Heart right ventricle (tissue), 16 donors: ENCODE results near the gene CACNG1. TPM values are rescaled to one million over a fixed set of nuclear protein-coding genes. Genes with fewer than 3 reads are reported as not detected.

Experiments used
- ATAC-seq, 8 donors: fragments of 200-7000 bp; cut with Tn5 transposase; one replicate each; pipeline ENCODE4 v1.9.1; 2020; ENCODE audit warnings: mild to moderate bottlenecking in 8 of 8, moderate library complexity in 8 of 8, moderate number of reproducible peaks in 1 of 8
- DNase-seq, 2 donors: peaks; one replicate each; pipeline ENCODE4 v3.0.0-alpha.2; 2020
- H3K27ac ChIP-seq, 10 donors: fragments of 200-600 bp; sonication (generic) in 2 of 10; one replicate each; pipeline versions ENCODE4 v1.5.0 to v1.8.0; 2020 to 2022; ENCODE audit warnings: mild to moderate bottlenecking in 3 of 10
- H3K27me3 ChIP-seq, 7 donors: fragments of 200-600 bp; one replicate each; pipeline ENCODE4 v1.8.0; 2021 to 2022; ENCODE audit warnings: mild to moderate bottlenecking in 2 of 7
- H3K36me3 ChIP-seq, 9 donors: fragments of 200-600 bp; sonication (generic) in 1 of 9; one replicate each; pipeline versions ENCODE4 v1.5.0 to v1.8.0; 2020 to 2022; ENCODE audit warnings: mild to moderate bottlenecking in 2 of 9
- H3K4me1 ChIP-seq, 9 donors: fragments of 200-600 bp; sonication (generic) in 1 of 9; one replicate each; pipeline versions ENCODE4 v1.5.0 to v1.8.0; 2020 to 2022; ENCODE audit warnings: mild to moderate bottlenecking in 4 of 9
- H3K4me3 ChIP-seq, 10 donors: fragments of 200-600 bp; sonication (generic) in 2 of 10; one replicate each; pipeline versions ENCODE4 v1.5.0 to v1.8.0; 2020 to 2022; ENCODE audit warnings: mild to moderate bottlenecking in 7 of 10, moderate library complexity in 2 of 10
- H3K9me3 ChIP-seq, 11 donors: fragments of 200-600 bp in 10 of 11; sonication (generic) in 2 of 11; one replicate each; pipeline versions ENCODE4 v1.5.0 to v1.8.0; 2013 to 2022; ENCODE audit warnings: mild to moderate bottlenecking in 2 of 11, control low read depth in 1 of 11, moderate library complexity in 1 of 11
- CTCF ChIP-seq, 9 donors: fragments of 200-600 bp; sonication (generic) in 2 of 9; IDR thresholded peaks; one replicate each; pipeline versions ENCODE4 v1.5.0 to v1.8.0; 2021 to 2022; ENCODE audit warnings: antibody characterized with exemption in 9 of 9, mild to moderate bottlenecking in 5 of 9, moderate library complexity in 1 of 9
- WGBS, 2 donors: extraction: QIAGEN DNeasy Blood & Tissue Kit; methylation state at CpG; one replicate each; pipeline ENCODE4 v1.1.7; 2013; ENCODE audit warnings: inconsistent platforms in 1 of 2; 5-methylcytosine and 5-hydroxymethylcytosine counted together
- intact Hi-C, 10 donors: fragments of 100-400 bp; cut with DNase I; formaldehyde crosslinking; loops; one replicate each; pipeline versions ENCODE4 v1.11.1 to v1.14.2; 2022
- polyA plus RNA-seq, 2 donors: library from polyadenylated mRNA; stranded (reverse); fragments of 200-250 nt; gene quantifications; one replicate each; pipeline ENCODE4 v1.2.3, GENCODE V29; 2013
- total RNA-seq, 10 donors: library from RNA; stranded (reverse); fragmentation: NEBNext Ultra II Directional in 3 of 10; extraction: Animal tissue kit (Norgen Biotek cat#: 25700) in 3 of 10; gene quantifications; one replicate each; pipeline versions ENCODE4 v1.2.1 to v1.2.4, GENCODE V29; 2021 to 2023
- donor health status: Arrhythmogenic right ventricular cardiomyopathy.
- donor health status: ischemic (EF 13 %, LVEDD 7.1; RV severe dilation, severe dysfunction).
- donor health status: healthy with polysubstance abuse.
- donor health status: DM: no; HTN: yes; CAD: no.
- donor health status: DM: no; HTN: no; CAD: no.
- donor health status: ischemic (EF 25% LVEDD 6.9; RV normal size, moderate dysfunction).
- donor health status: ischemic (EF 25% LVEDD 5.7; RV mildly dilated, moderate dysfunction).
- donor health status: healthy.
- donor health status: DM: yes; HTN: yes; CAD: no.
- donor health status: Ischemic cardiomyopathy.
- donor health status: ischemic (EF 35%, LVEDD 5.7; RV mildly dilated, moderate dysfunction).
- donor health status: nonischemic (EF 11% LVEDD 7.7; RV severe dilation, severe dysfunction).
- donor health status: DM: yes; HTN: yes; CAD: no.
- donor health status: PGD.
- donor health status: ischemic (EF 29% LVEDD 5.4; RV normal size, mild dysfunction).
- donor health status: nonischemic (EF 23%, LVEDD 6.1; RV moderate dilation, normal function).

CACNG1 gene
- total and polyA plus RNA-seq, 12 donors: 0.26 TPM; not detected in 11

GRCh38 chr17:67003231-67003630 lies 41.1 kb upstream of the CACNG1 start:
- 90 to 91% methylated on average over 2 of the region's 2 CpGs for WGBS, 2 donors
- intact Hi-C loops: no loop called here

GRCh38 chr17:67004181-67004580 lies 40.2 kb upstream of the CACNG1 start:
- Histone ChIP-seq H3K4me3 (no peak overlapping the region), H3K27ac (no peak overlapping the region), H3K9me3 (peaks cover 0 to 7% (median 0%) of the 10 kb centered on the region in 11 donors), H3K4me1 (no peaks in the 10 kb centered on the region), H3K27me3 (peaks cover 0 to 14% (median 0%) of the 10 kb centered on the region in 7 donors), H3K36me3 (no peaks in the 10 kb centered on the region)
- ATAC-seq (no peak), DNase-seq (no peak)
- WGBS, 2 donors: 66 to 75% methylated on average over 11 of the region's 11 CpGs
- TF ChIP-seq CTCF (IDR thresholded peaks at IDR 0.05): no peak
- intact Hi-C loops: no loop called here

More at GRCh38 chr17:67003231-67003630, 41.1 kb upstream of the CACNG1 start:
- TF ChIP-seq CTCF (IDR thresholded peaks at IDR 0.05): no peak
- DNase-seq (no peak), ATAC-seq (no peak)
- no peak overlapping the region for H3K4me3 ChIP-seq
- no peaks in the 10 kb centered on the region for H3K4me1 ChIP-seq
- H3K27me3 ChIP-seq: peaks cover 0 to 14% (median 0%) of the 10 kb centered on the region in 7 donors
- no peaks in the 10 kb centered on the region for H3K36me3 ChIP-seq
- H3K9me3 ChIP-seq: peaks cover 0 to 5% (median 0%) of the 10 kb centered on the region in 11 donors
- no peak overlapping the region for H3K27ac ChIP-seq

GRCh38 chr17:67007266-67007665 lies 37.1 kb upstream of the CACNG1 start:
- ATAC-seq (no peak), DNase-seq (no peak)
- no peak overlapping the region for H3K27ac ChIP-seq
- H3K36me3 ChIP-seq: no peaks in the 10 kb centered on the region
- 82 to 86% methylated on average over 6 of the region's 6 CpGs for WGBS, 2 donors
- TF ChIP-seq CTCF (IDR thresholded peaks at IDR 0.05): no peak
- peaks cover 0 to 14% (median 0%) of the 10 kb centered on the region in 11 donors for H3K9me3 ChIP-seq
- H3K27me3 ChIP-seq: peaks cover 0 to 18% (median 0%) of the 10 kb centered on the region in 7 donors
- no peaks in the 10 kb centered on the region for H3K4me1 ChIP-seq
- intact Hi-C loops: no loop called here
- H3K4me3 ChIP-seq: no peak overlapping the region

- Histone ChIP-seq H3K4me3 (no peak overlapping the region), H3K27me3 (peaks cover 0 to 23% (median 0%) of the 10 kb centered on the region in 7 donors), H3K27ac (no peak overlapping the region), H3K4me1 (no peaks in the 10 kb centered on the region), H3K36me3 (no peaks in the 10 kb centered on the region), H3K9me3 (peaks cover 0 to 14% (median 0%) of the 10 kb centered on the region in 11 donors)
- intact Hi-C loops: no loop called here
- DNase-seq (no peak), ATAC-seq (no peak)
- no peak for TF ChIP-seq CTCF (IDR thresholded peaks at IDR 0.05)
- WGBS, 2 donors: 83 to 90% methylated on average over 6 of the region's 6 CpGs
These were observed 36.3 kb upstream of the CACNG1 start for GRCh38 chr17:67008101-67008500.
